Activated CD8-positive, alpha-beta memory T cell treated with anti-CD3 and anti-CD28 coated beads, Interleukin-2, amount 50 U/mL, for 24 hours (primary cell): ENCODE measurements around the gene CASQ2.

Experiments used
- DNase-seq: peaks from one replicate; pipeline ENCODE4 v3.0.0-alpha.2; 2020; ENCODE audit errors: extremely low read depth

Gene CASQ2

GRCh38 chr1:115768549-115768948 lies at the start of gene CASQ2:
TSS of gene CASQ2 (minus strand) at chr1:115768714. CDS start at chr1:115768541, 173 bp downstream.
- DNase-seq, result no peak

GRCh38 chr1:115815694-115816093 lies 47.2 kb upstream of the CASQ2 start:
- no peak for DNase-seq

- DNase-seq, result no peak
Observed at GRCh38 chr1:115814685-115815398, 46.3 kb upstream of the CASQ2 start.

GRCh38 chr1:115813727-115814126 lies 45.2 kb upstream of the CASQ2 start:
- no peak for DNase-seq

- no peak for DNase-seq
Observed at GRCh38 chr1:115811140-115811828, 42.8 kb upstream of the CASQ2 start.

GRCh38 chr1:115810609-115811008 lies 42.1 kb upstream of the CASQ2 start:
- DNase-seq, result no peak

- DNase-seq, result no peak
Observed at GRCh38 chr1:115809847-115810246, 41.3 kb upstream of the CASQ2 start.

GRCh38 chr1:115809076-115809475 lies 40.6 kb upstream of the CASQ2 start:
- DNase-seq, result no peak

GRCh38 chr1:115807723-115808122 lies 39.2 kb upstream of the CASQ2 start:
- DNase-seq, result no peak

GRCh38 chr1:115805597-115805996 lies 37.1 kb upstream of the CASQ2 start:
- DNase-seq, result no peak

GRCh38 chr1:115802416-115802815 lies 33.9 kb upstream of the CASQ2 start:
- no peak for DNase-seq

- no peak for DNase-seq
Observed at GRCh38 chr1:115797486-115797885, 29.0 kb upstream of the CASQ2 start.

- DNase-seq, result no peak
Observed at GRCh38 chr1:115796897-115797296, 28.4 kb upstream of the CASQ2 start.

- no peak for DNase-seq
Observed at GRCh38 chr1:115796036-115796435, 27.5 kb upstream of the CASQ2 start.

- no peak for DNase-seq
Observed at GRCh38 chr1:115794976-115795639, 26.6 kb upstream of the CASQ2 start.

- no peak for DNase-seq
Observed at GRCh38 chr1:115793162-115793561, 24.6 kb upstream of the CASQ2 start.

GRCh38 chr1:115791816-115792215 lies 23.3 kb upstream of the CASQ2 start:
- DNase-seq, result no peak

- no peak for DNase-seq
Observed at GRCh38 chr1:115790846-115791245, 22.3 kb upstream of the CASQ2 start.

GRCh38 chr1:115790356-115790755 lies 21.8 kb upstream of the CASQ2 start:
- no peak for DNase-seq

- DNase-seq, result no peak
Observed at GRCh38 chr1:115783311-115783710, 14.8 kb upstream of the CASQ2 start.

GRCh38 chr1:115782571-115783281 lies 14.2 kb upstream of the CASQ2 start:
- no peak for DNase-seq

GRCh38 chr1:115781851-115782250 lies 13.3 kb upstream of the CASQ2 start:
- DNase-seq, result no peak
